Measurements from ENCODE around the gene LCE1F.

LCE1F gene, protein sequence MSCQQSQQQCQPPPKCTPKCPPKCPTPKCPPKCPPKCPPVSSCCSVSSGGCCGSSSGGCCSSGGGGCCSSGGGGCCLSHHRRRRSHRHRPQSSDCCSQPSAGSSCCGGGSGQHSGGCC

DNA sequence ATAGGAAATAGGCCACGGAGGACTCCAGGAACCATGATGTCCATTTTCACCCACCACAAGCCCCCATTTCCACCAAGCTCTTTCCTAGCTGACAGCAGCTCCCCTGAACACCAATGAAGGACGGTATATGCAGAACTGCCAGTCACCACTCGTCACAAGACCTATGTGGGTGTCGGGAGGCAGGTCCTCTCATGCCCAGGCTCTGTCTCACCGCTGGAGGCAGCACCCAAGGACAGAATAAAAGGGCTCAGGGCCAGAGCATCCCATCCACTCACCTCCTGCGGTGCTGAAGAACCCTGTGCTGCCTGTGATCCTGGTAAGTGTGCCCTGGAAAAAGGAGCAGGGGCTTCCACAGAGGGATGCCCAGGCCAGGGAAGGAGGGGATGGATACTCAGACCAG lies at the start of gene LCE1F:
LCE1F (plus strand) TSS at position 266 of the 400 bp plus-strand sequence. CDS start 1,232 bp downstream, outside the sequence.
- in situ Hi-C loops (cut with HindIII; ENCODE audit: low sequenced_read_pairs), result no loop called here

DNA sequence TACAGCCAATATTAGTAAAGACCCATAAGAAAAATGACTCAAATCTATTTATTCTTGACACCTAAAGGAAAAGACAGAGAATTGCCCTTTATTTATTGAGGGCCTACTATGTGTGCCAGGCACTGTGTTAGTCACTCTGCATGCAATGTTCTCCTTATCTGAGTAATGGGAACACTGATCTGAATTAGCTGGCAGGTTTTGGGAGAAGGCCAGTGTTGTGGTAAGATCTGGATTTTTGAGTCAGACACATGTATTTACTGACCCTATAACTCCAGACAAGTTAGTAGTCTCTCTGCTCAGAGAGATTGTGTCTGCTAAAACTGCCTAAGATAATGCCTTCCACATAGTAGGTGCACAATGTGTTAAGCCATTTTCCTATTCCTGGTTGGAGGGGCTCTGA lies 49.7 kb upstream of the LCE1F start:
- in situ Hi-C loops (cut with HindIII; ENCODE audit: low sequenced_read_pairs), result no loop called here

DNA sequence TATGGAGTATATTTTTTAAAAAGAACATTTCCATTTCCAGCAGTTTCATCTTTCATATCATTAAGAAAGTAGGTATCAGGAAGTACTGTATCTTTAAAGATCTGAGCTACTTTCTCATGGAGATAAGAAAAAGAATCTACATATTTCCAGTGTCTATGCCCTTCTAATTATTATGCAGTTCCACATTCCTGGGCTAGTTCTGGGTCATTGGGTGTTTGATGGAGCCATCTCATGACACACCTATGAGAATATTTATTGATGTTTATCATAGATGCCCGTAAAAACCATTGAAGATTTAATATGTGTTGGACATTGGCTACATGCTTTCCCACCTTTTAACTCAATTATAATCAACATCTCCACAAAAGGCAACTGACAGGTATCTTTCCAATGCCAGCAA lies 46.0 kb upstream of the LCE1F start:
- in situ Hi-C loops (cut with HindIII; ENCODE audit: low sequenced_read_pairs), result no loop called here

DNA sequence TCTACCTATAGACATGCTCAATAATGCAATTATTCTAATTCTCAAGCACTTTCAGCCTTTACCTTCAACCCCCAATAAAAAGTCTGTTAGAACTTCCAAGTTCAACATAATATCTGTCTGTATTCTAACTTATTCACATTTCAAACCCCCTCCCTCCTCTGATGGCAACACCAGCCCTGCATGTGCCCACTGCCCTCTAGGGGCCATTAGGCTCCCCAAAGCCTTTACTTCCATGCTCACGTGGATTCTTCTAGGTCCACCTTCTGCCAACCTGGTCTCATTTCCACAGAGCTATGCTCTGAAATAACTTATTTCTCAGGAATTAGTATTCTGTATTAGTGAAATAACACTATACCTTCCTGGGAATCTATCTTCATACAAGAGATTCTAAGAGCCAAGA lies 39.3 kb upstream of the LCE1F start:
- in situ Hi-C loops (cut with HindIII; ENCODE audit: low sequenced_read_pairs), result no loop called here

DNA sequence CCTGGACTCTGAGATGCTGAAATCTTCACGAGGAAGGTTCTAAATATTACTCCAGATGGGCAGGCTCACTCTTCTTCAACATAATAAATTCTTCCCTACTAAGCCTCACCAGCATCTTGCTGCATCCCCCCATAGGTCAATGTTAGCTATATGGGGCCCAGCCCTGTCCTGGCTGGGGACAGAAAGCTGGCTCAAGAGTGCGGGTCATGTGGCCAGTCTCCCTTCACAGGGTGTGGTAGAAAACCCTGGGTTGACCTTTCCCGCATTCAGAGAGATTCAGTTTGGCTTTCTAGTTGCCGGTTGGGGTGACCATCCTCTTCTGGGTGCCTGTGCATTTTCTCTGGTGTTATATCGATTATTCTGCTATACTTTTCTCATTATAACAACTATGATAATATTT lies 36.9 kb upstream of the LCE1F start:
- in situ Hi-C loops (cut with HindIII; ENCODE audit: low sequenced_read_pairs), result no loop called here

DNA sequence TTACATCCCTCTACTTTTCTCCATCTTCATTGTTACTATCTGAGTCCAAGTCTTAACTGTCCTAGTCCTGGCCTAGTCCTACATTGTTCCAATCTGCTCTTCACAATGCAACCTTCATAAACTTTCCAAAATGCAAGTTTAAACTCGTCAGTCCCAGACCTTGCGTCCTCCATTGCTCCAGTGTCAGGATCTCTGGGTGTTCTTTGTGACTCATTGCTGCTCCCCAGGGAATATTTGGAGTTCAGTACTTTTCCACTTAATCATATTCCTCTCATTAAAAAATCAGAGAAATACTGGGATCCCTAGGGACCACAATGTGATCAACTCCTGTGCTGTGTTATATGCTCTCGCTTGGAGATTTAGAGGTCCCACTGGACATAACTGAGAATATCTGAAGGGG lies 35.1 kb upstream of the LCE1F start:
- in situ Hi-C loops (cut with HindIII; ENCODE audit: low sequenced_read_pairs), result no loop called here

DNA sequence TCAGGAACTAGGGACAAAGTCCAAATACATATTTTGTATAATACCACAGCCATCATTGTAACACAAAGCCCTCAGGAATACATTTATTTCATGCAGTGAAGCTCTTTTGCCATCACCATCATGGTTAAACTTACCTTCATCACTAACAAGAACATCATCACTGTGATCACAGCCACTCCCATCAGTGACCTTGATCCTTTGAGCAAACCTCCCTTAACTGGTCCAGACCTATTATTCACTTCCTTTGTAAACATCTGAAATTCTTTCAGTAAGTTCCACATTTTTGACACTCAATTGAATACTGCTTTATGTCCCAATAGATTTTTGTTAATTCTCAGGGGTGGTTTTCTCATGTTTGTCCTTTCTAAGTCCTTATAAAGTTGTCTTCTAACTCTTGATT lies 33.3 kb upstream of the LCE1F start:
- in situ Hi-C loops (cut with HindIII; ENCODE audit: low sequenced_read_pairs), result no loop called here

DNA sequence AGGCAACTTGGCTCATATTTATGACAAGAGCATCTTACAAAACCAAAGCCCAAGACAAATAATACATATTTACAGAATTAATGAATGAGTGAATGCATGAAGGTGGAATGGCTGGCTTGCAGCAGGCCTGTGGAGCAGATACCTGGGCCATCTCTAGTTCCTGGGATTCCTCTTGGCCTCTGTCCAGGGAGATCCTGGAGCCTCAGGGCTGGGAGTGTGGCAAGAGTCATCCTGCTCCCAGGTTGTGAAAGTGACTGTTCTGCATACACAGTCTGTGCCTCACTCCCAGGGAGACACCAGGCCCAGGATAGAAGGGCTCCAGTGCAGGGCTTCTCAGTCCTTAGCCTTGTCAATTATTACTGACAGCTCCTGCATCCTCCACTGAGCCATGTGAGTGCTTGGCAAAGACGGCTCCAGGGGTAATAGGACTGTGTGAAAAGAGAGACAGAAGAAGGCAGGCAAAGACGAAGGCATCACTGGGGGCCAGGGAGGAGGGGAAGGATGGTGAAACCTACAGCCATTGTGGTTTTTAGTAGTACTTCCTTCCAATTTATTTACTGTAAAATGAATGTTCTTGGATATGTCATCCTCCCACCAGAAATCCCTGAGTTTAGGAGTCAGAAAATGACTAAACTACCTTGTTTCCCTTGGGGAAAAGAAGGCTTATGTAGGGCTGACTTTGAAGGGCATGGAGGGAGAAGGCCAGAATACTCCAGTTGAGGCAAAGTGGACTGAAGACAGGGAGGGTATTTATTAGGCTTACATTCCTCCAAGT lies 31.4 kb upstream of the LCE1F start:
- in situ Hi-C loops (cut with HindIII; ENCODE audit: low sequenced_read_pairs), result no loop called here

DNA sequence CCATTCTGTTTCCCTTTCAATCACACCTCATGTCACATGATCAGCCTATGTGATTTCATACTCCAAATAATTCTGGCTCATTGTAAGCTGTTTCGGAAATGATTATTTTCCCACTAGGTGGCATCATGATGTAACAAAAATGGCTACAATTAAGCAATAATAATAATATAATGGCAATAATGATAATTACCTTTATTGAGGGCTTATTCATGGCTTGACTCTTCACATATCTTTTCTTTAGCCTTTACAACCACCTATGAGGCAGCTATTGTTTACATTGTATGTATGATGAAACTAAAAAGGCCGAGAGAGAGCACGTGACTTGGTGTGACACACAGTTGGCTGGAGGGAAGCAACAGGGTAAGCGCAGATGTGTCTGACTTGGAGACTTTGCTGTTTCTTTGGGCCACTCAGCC lies 29.6 kb upstream of the LCE1F start:
- in situ Hi-C loops (cut with HindIII; ENCODE audit: low sequenced_read_pairs), result no loop called here

DNA sequence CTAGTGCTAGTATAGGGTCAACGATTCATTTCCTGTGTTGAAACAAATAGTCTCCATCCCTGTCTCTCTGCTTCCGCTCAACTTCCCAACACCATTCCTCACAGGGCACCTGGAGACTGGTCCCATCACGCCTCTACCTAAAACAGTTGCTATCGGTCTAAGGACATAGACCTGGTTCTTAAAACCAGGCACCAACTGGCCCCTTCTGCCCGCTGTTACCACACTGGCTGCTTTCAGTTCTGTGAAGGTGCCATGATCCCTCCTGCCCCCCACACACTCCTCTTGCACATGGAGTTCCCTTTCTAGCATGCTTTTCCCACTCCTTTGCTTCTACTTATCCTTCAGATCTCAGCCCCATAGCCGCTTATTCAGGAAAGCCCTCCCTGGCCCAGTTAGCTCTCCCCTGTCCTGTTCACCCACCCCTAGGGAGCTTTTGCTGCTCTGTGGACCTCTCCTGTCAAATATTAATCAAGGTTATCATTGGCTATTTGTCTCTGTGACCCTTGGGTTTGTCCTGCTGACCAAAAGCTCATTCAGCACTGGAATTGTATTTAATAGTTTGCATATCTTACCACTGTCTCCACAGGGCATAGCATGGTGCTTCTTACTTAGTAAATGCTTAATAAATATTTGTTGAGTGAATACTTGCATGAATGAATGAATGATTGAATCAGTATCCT lies 29.0 kb upstream of the LCE1F start:
- in situ Hi-C loops (cut with HindIII; ENCODE audit: low sequenced_read_pairs), result no loop called here

DNA sequence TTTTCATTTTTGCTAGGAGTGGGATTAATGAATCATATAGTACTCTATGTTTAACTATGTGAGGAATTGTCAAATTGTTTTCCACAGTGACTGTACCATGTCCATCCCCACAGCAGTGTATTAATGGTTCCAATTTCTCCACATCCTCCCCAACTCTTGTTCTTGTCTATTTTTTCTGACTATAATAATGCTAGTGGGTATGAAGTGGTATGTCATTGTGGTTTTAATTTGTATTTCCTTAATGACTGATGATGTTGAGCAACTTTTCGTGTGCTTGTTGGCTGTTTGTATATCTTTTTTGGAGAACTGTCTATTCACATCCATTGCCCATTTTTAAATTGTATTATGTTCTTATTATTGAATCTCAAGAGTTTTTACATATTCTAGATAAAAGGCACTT lies 27.1 kb upstream of the LCE1F start:
- in situ Hi-C loops (cut with HindIII; ENCODE audit: low sequenced_read_pairs), result no loop called here

DNA sequence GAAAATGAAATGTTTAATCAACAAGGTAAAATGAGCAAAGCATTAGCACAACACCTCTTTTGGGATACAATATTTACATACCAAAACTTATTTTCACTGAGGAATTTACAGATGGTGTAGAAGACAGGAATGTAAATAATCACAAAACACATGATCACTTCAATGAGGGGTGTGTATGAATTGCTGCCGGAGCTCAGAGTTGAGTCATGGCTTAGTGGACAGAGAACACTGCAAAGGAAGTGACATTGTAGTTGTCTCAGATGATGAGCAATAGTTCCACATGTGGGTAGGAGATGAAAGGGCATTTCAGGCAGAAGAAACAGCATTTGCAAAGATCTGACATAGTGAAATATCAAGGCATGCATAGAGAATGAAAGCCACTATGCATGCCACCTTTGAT lies 22.7 kb upstream of the LCE1F start:
- in situ Hi-C loops (cut with HindIII; ENCODE audit: low sequenced_read_pairs), result no loop called here

DNA sequence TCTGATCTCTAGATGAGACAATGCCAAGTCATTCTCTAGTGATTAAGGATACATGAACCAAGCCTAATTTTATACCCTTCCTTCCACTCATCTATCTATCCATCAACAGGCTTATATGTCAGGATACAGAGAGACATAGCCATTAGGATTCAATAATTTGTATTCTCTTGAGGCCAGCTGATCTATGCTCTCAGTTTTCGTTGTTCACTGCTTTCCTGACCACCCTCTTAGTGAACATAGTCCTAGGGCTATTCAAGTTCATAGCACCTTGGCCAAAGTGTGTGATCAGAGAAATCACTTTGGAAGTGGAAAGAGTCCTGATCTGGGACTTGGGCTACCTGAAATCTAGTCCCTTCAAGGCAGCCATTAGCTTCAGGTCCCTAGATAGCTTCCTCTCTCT lies 21.4 kb upstream of the LCE1F start:
- in situ Hi-C loops (cut with HindIII; ENCODE audit: low sequenced_read_pairs), result no loop called here

DNA sequence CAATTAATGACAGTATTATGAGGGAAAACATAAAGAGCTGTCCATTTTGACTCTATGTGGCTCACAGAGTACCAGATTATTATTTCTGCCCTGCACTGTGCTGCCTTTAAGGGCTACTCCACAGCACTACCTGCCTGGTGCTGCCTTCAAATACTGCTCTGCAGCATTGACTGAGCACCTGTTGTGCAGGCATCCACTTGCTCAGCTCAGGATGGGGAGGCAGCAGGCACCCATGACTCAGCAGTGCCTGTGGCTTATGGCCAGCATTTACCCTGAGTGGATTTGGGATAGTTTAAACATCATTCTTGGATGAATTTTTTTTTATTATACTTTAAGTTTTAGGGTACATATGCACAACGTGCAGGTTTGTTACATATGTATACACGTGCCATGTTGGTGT lies 18.1 kb upstream of the LCE1F start:
- in situ Hi-C loops (cut with HindIII; ENCODE audit: low sequenced_read_pairs), result no loop called here

DNA sequence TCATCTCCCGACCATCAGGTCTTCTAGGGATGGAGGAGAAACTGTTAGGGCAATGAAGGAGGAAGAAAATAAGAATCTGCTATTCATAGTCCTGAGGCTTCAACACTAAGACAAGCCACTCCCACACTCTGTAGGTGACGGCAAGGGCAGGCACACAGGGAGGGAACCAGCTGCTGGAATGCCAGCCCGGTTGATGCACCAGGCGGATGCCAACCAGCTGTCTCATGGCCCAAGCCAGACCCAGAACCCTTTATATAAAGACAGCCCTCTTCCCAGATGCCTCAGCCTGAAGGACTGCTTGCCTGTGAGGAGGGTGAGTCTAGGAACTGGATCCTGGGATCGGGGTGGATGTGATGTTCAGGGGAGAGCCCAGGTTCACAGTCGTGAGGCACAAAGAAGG lies 17.2 kb upstream of the LCE1F start, which contains the start of gene KPRP:
KPRP (plus strand) TSS at position 279 of the 400 bp plus-strand sequence. CDS start 1,564 bp downstream, outside the sequence.
- in situ Hi-C loops (cut with HindIII; ENCODE audit: low sequenced_read_pairs), result no loop called here

DNA sequence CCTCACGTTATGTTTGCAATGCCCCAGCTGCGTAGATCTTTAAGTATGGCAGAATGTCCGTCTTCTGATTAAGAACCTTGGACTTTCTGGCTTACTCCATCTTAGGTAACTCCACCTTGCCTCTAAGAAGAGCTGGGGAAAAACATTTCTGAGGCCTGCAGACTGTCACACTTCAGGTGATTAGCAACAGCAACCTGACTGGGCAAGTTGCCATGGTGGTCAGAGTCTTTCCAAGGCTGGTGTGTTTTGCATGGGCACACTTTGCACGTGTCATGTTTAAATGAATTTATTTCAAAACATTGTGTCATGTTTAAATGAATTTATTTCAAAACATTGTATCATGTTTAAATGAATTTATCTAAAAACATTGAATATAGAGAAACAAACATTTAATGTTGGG lies 16.3 kb upstream of the LCE1F start:
- in situ Hi-C loops (cut with HindIII; ENCODE audit: low sequenced_read_pairs), result no loop called here

DNA sequence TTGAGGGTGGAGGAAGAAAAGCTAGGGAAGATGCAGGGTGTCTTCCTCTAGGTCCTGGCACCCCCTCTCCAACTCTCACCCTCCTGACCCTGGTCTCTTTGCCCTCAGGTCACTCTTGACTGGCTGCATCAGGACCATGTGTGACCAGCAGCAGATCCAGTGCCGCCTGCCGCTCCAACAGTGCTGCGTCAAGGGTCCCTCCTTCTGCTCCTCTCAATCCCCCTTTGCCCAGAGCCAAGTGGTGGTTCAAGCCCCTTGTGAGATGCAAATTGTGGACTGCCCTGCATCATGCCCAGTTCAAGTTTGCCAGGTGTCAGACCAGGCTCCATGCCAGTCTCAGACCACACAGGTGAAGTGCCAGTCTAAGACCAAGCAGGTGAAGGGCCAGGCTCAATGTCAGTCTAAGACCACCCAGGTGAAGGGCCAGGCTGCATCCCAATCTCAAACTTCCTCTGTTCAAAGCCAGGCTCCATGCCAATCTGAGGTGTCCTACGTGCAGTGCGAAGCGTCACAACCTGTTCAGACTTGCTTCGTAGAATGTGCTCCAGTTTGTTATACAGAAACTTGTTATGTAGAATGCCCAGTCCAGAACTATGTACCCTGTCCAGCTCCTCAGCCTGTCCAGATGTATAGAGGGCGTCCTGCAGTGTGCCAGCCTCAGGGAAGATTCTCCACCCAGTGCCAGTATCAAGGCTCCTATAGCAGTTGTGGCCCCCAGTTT lies 15.3 kb upstream of the LCE1F start:
- in situ Hi-C loops (cut with HindIII; ENCODE audit: low sequenced_read_pairs), result no loop called here

DNA sequence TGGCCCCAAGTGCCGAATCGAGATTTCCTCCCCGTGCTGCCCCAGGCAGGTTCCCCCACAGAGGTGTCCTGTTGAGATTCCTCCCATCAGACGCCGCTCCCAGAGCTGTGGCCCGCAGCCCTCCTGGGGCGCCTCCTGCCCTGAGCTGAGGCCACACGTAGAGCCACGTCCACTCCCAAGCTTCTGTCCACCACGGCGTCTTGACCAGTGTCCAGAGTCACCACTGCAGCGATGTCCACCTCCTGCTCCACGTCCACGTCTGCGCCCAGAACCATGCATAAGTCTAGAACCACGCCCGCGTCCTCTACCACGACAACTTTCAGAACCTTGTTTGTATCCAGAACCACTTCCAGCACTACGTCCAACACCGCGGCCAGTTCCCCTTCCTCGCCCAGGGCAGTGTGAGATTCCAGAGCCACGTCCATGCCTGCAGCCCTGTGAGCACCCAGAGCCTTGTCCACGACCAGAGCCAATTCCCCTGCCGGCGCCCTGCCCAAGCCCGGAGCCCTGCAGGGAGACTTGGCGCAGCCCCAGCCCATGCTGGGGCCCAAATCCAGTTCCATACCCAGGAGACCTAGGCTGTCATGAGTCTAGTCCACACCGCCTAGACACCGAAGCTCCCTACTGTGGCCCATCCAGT lies 14.3 kb upstream of the LCE1F start:
- in situ Hi-C loops (cut with HindIII; ENCODE audit: low sequenced_read_pairs), result no loop called here

DNA sequence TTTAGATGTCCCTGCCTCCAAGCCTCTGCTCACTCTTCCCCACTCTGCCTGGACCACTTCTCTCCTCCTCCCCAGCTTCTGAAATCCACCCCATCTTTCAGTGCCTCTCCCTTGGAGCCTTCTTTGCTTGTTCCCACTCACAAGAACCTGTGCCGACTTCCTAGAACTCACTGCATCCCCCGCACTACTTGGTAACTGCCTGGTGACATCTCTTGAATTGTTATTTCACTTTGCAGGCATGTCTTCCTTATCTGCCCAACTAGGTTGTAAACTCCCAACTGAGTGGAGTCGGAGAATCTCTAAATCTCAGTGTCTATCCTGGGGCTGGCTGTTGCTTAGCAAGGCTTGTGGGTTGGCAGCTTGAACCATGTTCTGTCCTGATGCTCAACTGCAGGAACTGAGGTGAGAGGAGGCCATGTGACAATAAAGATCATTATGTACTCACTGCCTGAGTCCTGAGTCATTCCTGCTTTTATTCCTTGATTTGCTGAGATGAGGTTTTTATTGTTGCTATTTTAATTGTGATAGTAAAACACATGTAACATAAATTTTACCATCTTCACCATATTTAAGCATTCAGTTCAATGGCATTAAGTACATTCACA lies 13.2 kb upstream of the LCE1F start:
- in situ Hi-C loops (cut with HindIII; ENCODE audit: low sequenced_read_pairs), result no loop called here

DNA sequence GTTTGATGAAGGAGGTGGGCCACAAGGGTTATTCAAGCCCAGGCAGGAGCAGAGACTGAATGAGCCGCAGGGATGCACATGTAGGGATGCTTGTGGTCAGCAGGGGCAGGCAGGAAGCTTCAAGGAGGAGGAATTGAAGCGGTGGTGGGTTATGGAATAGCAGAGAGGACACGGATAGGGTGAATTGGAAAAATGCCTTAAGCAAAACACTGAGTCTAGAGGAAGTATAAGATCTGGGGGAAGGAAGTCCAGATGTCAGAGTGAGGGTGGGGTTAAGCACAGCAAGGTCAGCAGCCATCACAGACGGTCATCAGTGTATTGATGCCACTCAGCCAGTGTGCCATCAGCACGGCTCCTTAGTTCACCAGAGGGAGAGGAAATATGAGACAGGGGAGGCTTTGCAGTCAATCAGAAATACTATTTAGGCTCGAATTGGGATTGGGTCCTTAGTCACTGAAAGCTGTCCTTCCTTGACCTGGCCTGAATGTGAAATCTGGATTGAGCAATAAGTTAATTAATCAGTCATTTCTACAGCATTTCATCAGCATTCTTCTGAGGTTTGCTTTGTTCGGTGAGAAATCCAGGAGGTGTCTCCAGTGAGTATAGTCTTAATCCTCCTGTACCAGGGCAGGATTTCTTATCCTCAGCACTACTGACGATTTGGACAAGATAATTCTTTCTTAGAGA lies 6.0 kb upstream of the LCE1F start:
- in situ Hi-C loops (cut with HindIII; ENCODE audit: low sequenced_read_pairs), result loop anchor here (5.0 kb wide), 1 partner anchor 72 kb away; the partner anchor contains the start of gene LCE2A

Measured in endothelial cell of hepatic sinusoid (primary cell).